Transverse colon (tissue), 4 donors: Measurements from ENCODE around the gene CPN1.

ENCODE experiments used
- CTCF ChIP-seq, 5 experiments: fragments of 200-600 bp in 3 of 5; fragments of 450-650 bp in 2 of 5; sonication (generic) in 3 of 5; IDR thresholded peaks; 1 replicate in 2 of 5; 2 replicates in 3 of 5; pipeline ENCODE4 v1.5.1; 2016 to 2017; ENCODE audit warnings: antibody characterized with exemption in 5 of 5, inconsistent platforms in 3 of 5, mild to moderate bottlenecking in 2 of 5, moderate library complexity in 1 of 5
- EP300 ChIP-seq: sonication (generic); formaldehyde crosslinking; IDR thresholded peaks from one replicate; pipeline ENCODE4 v1.6.1; 2017; ENCODE audit warnings: antibody characterized with exemption, low read depth
- POLR2A ChIP-seq: fragments of 450-650 bp; IDR thresholded peaks from one replicate; pipeline ENCODE4 v1.6.1; 2016; ENCODE audit warnings: antibody characterized with exemption, mild to moderate bottlenecking, moderate library complexity
- POLR2AphosphoS5 ChIP-seq, 3 donors: sonication (generic); formaldehyde crosslinking; IDR thresholded peaks; one replicate each; pipeline ENCODE4 v1.6.1; 2016; ENCODE audit warnings: antibody characterized with exemption in 3 of 3

GRCh38 chr10:99996671-99997648 lies 84.7 kb downstream of the CPN1 start:
- TF ChIP-seq CTCF (IDR thresholded peaks at IDR 0.05) (no peak), POLR2A (no peak), EP300 (no peak), POLR2AphosphoS5 (IDR thresholded peaks at IDR 0.05) (no peak)
